Right atrium auricular region (tissue), 2 donors: ENCODE data around the gene ASPHD2. TPM values are rescaled to one million over a fixed set of nuclear protein-coding genes. Genes with fewer than 3 reads are reported as not detected.

Experiments used
- DNase-seq: peaks from one replicate; pipeline ENCODE4 v3.0.0-alpha.2; 2019; ENCODE audit warnings: low spot score
- H3K27ac ChIP-seq, 2 donors: fragments of 200-600 bp; sonication (generic); 1 replicate in 1 of 2; 2 replicates in 1 of 2; pipeline ENCODE4 v1.5.1; 2016 to 2019
- H3K27me3 ChIP-seq, 2 donors: fragments of 200-600 bp; sonication (generic); one replicate each; pipeline versions ENCODE4 v1.5.1 to v1.6.0; 2017 to 2019
- H3K36me3 ChIP-seq: fragments of 200-600 bp; sonication (generic); one replicate; pipeline ENCODE4 v1.5.1; 2016
- H3K4me1 ChIP-seq, 2 donors: fragments of 200-600 bp; sonication (generic); one replicate each; pipeline versions ENCODE4 v1.5.1 to v1.6.0; 2017 to 2019
- H3K4me3 ChIP-seq, 2 donors: fragments of 200-600 bp; sonication (generic); 1 replicate in 1 of 2; 2 replicates in 1 of 2; pipeline ENCODE4 v1.5.1; 2017 to 2019; ENCODE audit warnings: mild to moderate bottlenecking in 1 of 2, moderate library complexity in 1 of 2
- H3K9me3 ChIP-seq, 2 donors: fragments of 200-600 bp; sonication (generic); one replicate each; pipeline ENCODE4 v1.5.1; 2019
- CTCF ChIP-seq, 2 donors: fragments of 200-600 bp; sonication (generic); IDR thresholded peaks; one replicate each; pipeline ENCODE4 v1.5.1; 2019; ENCODE audit warnings: antibody characterized with exemption in 2 of 2
- total RNA-seq, 2 donors: library from RNA; depleted of rRNA; stranded (reverse); fragments of >200 nt; gene quantifications; one replicate each; pipeline ENCODE4 v1.1.0, GENCODE V29; 2016

The ASPHD2 gene
- total RNA-seq, 2 donors from 2014 or later: 0.11 to 0.71 TPM

GRCh38 chr22:26389125-26389524, 39.9 kb upstream of the ASPHD2 start:
- Histone ChIP-seq H3K27me3 (no peaks in the 10 kb centered on the region), H3K4me1 (no peaks in the 10 kb centered on the region), H3K4me3 (no peak overlapping the region), H3K27ac (no peak overlapping the region), H3K9me3 (no peaks in the 10 kb centered on the region), H3K36me3 (no peaks in the 10 kb centered on the region)
- no peak for DNase-seq
- TF ChIP-seq CTCF (IDR thresholded peaks at IDR 0.05): no peak

- no peaks in the 10 kb centered on the region for H3K4me1 ChIP-seq
- DNase-seq: no peak
- H3K9me3 ChIP-seq: no peaks in the 10 kb centered on the region
- no peak overlapping the region for H3K4me3 ChIP-seq
- no peaks in the 10 kb centered on the region for H3K27me3 ChIP-seq
- no peaks in the 10 kb centered on the region for H3K36me3 ChIP-seq
- H3K27ac ChIP-seq: no peak overlapping the region
- TF ChIP-seq CTCF (IDR thresholded peaks at IDR 0.05): no peak
Observed at GRCh38 chr22:26391091-26391490, 38.0 kb upstream of the ASPHD2 start.

- TF ChIP-seq CTCF (IDR thresholded peaks at IDR 0.05): no peak
Observed at GRCh38 chr22:26391623-26392022, 37.4 kb upstream of the ASPHD2 start.

GRCh38 chr22:26393929-26394328, 35.1 kb upstream of the ASPHD2 start:
- no peak overlapping the region for H3K4me3 ChIP-seq
- no peaks in the 10 kb centered on the region for H3K27me3 ChIP-seq
- H3K9me3 ChIP-seq: no peaks in the 10 kb centered on the region
- TF ChIP-seq CTCF (IDR thresholded peaks at IDR 0.05): no peak
- H3K27ac ChIP-seq: no peak overlapping the region
- no peaks in the 10 kb centered on the region for H3K4me1 ChIP-seq
- no peak for DNase-seq
- H3K36me3 ChIP-seq: no peaks in the 10 kb centered on the region

More at GRCh38 chr22:26391623-26392022, 37.4 kb upstream of the ASPHD2 start:
- DNase-seq: no peak
- no peak overlapping the region for H3K4me3 ChIP-seq
- H3K36me3 ChIP-seq: no peaks in the 10 kb centered on the region
- H3K9me3 ChIP-seq: no peaks in the 10 kb centered on the region
- H3K4me1 ChIP-seq: no peaks in the 10 kb centered on the region
- H3K27ac ChIP-seq: no peak overlapping the region
- H3K27me3 ChIP-seq: no peaks in the 10 kb centered on the region

- H3K36me3 ChIP-seq: no peaks in the 10 kb centered on the region
- no peak overlapping the region for H3K27ac ChIP-seq
- no peaks in the 10 kb centered on the region for H3K4me1 ChIP-seq
- no peaks in the 10 kb centered on the region for H3K9me3 ChIP-seq
- no peak overlapping the region for H3K4me3 ChIP-seq
- no peak for DNase-seq
- no peaks in the 10 kb centered on the region for H3K27me3 ChIP-seq
- TF ChIP-seq CTCF (IDR thresholded peaks at IDR 0.05): no peak
Observed at GRCh38 chr22:26394777-26395176, 34.3 kb upstream of the ASPHD2 start.

- Histone ChIP-seq H3K4me1 (no peaks in the 10 kb centered on the region), H3K9me3 (no peaks in the 10 kb centered on the region), H3K27ac (no peak overlapping the region), H3K36me3 (no peaks in the 10 kb centered on the region), H3K27me3 (no peaks in the 10 kb centered on the region), H3K4me3 (no peak overlapping the region)
- no peak for TF ChIP-seq CTCF (IDR thresholded peaks at IDR 0.05)
- no peak for DNase-seq
Observed at GRCh38 chr22:26395926-26396325, 33.1 kb upstream of the ASPHD2 start.
